OCI-LY1 (cell line): ENCODE results near the gene C19orf67.
A peak's percentile ranks its signal among the peaks of the same experiment; 100 is the strongest.

Source experiments
- H2AFZ ChIP-seq: fragments of 200-600 bp; sonication (generic), shearing (Covaris generic); 2 replicates; pipeline ENCODE4 v1.6.0; 2014; ENCODE audit warnings: antibody characterized with exemption, mild to moderate bottlenecking, low read length
- H3F3A ChIP-seq: fragments of 200-600 bp; sonication (generic), shearing (Covaris generic); 2 replicates; pipeline ENCODE4 v1.6.0; 2014; ENCODE audit warnings: mild to moderate bottlenecking, antibody characterized with exemption, low read length, moderate library complexity; ENCODE audit not compliant: insufficient read depth
- H3K27ac ChIP-seq: fragments of 200-600 bp; sonication (generic); 2 replicates; pipeline ENCODE4 v1.5.1; 2014; ENCODE audit warnings: low read length, mixed run types, mild to moderate bottlenecking, low read depth; ENCODE audit not compliant: poor library complexity, severe bottlenecking
- H3K27me3 ChIP-seq: fragments of 200-600 bp; sonication (generic); 2 replicates; pipeline ENCODE4 v1.6.0; 2014; ENCODE audit warnings: antibody characterized with exemption, mild to moderate bottlenecking, low read length, moderate library complexity; ENCODE audit not compliant: insufficient read depth
- H3K36me3 ChIP-seq: fragments of 200-600 bp; sonication (generic); 2 replicates; pipeline ENCODE4 v1.6.1; 2014; ENCODE audit warnings: mild to moderate bottlenecking, antibody characterized with exemption, low read length, moderate library complexity, mixed read lengths; ENCODE audit not compliant: insufficient read depth
- H3K4me1 ChIP-seq: fragments of 200-600 bp; sonication (generic); 2 replicates; pipeline ENCODE4 v1.5.1; 2014; ENCODE audit warnings: mild to moderate bottlenecking, low read length, moderate library complexity; ENCODE audit not compliant: insufficient read depth, severe bottlenecking
- H3K4me2 ChIP-seq: fragments of 200-600 bp; sonication (generic), shearing (Covaris generic); 2 replicates; pipeline ENCODE4 v1.6.1; 2014; ENCODE audit warnings: low read length
- H3K4me3 ChIP-seq: fragments of 200-600 bp; sonication (generic); 2 replicates; pipeline ENCODE4 v1.5.1; 2014; ENCODE audit warnings: low read length, low read depth, mild to moderate bottlenecking, mixed read lengths; ENCODE audit not compliant: poor library complexity, severe bottlenecking
- H3K79me2 ChIP-seq: fragments of 200-600 bp; shearing (Covaris generic); 2 replicates; pipeline ENCODE4 v1.6.1; 2016; ENCODE audit warnings: mixed run types, low read length, mixed read lengths; ENCODE audit not compliant: insufficient read depth
- H3K9ac ChIP-seq: fragments of 200-600 bp; sonication (generic), shearing (Covaris generic); 2 replicates; pipeline ENCODE4 v1.6.1; 2014; ENCODE audit warnings: mild to moderate bottlenecking, low read length, mixed read lengths
- H3K9me2 ChIP-seq: fragments of 200-600 bp; sonication (generic), shearing (Covaris generic); 2 replicates; pipeline ENCODE4 v1.6.1; 2014; ENCODE audit warnings: low read depth, mild to moderate bottlenecking, low read length, mixed read lengths
- H3K9me3 ChIP-seq: fragments of 200-600 bp; shearing (Covaris generic); 2 replicates; pipeline ENCODE4 v1.6.1; 2014; ENCODE audit warnings: low read length, mixed read lengths
- H4K20me1 ChIP-seq: fragments of 200-600 bp; sonication (generic), shearing (Covaris generic); 2 replicates; pipeline ENCODE4 v1.6.0; 2016; ENCODE audit warnings: mild to moderate bottlenecking, low read length; ENCODE audit not compliant: insufficient read depth
- EZH2 ChIP-seq: fragments of 200-600 bp; sonication (generic), shearing (Covaris generic); IDR thresholded peaks from 2 replicates; pipeline ENCODE4 v1.8.0; 2017; ENCODE audit warnings: borderline replicate concordance, mixed run types, mild to moderate bottlenecking, antibody characterized with exemption, low read length, moderate library complexity, mixed read lengths
- TF ChIP-seq, protein P1 (sequence below): fragments of 200-600 bp; sonication (generic), shearing (Covaris generic); IDR thresholded peaks from 2 replicates; pipeline ENCODE4 v1.5.1; 2017; ENCODE audit warnings: mild to moderate bottlenecking, antibody characterized with exemption, low read length, moderate library complexity, mixed read lengths

C19orf67 gene

DNA sequence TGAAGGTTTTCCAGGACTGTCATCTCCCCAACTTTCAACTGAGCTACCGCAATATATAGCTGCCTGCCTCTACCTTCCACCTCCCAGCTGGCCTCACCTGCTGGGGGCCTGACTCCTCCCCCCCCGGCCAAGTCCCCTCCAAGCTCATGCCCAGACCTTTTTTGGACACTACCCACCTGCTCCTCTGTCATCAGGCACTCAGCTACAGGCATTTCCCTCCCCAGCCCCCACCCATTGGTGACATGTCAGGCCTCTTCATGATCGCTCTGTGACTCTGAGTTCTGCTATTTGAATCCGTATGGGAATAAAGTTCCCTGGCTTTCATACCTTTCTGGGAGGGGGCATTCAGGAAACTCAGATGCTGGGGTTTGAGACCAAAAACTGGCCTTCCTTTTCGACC lies 30.2 kb upstream of the C19orf67 start:
- H3K9me3 ChIP-seq, result no peaks in the 10 kb centered on the region
- peaks cover 51% of the 10 kb centered on the region for H3K4me1 ChIP-seq
- H3K36me3 ChIP-seq, result no peaks in the 10 kb centered on the region
- H3F3A ChIP-seq, result 0 out of 2 replicates have a peak, but pooled peaks cover 4% of the 10 kb centered on the region
- no peaks in the 10 kb centered on the region for H4K20me1 ChIP-seq
- H3K4me2 ChIP-seq, result peak overlapping the region; percentile 96
- H3K79me2 ChIP-seq, result no peaks in the 10 kb centered on the region
- H3K27ac ChIP-seq, result no peak overlapping the region
- H3K9ac ChIP-seq, result peak overlapping the region; percentile 80; the same call in 1 of the 2 replicates
- peak overlapping the region; percentile 88 for H3K4me3 ChIP-seq
- H2AFZ ChIP-seq, result no peak overlapping the region
- H3K27me3 ChIP-seq, result no peaks in the 10 kb centered on the region
- TF ChIP-seq, protein P1, sequence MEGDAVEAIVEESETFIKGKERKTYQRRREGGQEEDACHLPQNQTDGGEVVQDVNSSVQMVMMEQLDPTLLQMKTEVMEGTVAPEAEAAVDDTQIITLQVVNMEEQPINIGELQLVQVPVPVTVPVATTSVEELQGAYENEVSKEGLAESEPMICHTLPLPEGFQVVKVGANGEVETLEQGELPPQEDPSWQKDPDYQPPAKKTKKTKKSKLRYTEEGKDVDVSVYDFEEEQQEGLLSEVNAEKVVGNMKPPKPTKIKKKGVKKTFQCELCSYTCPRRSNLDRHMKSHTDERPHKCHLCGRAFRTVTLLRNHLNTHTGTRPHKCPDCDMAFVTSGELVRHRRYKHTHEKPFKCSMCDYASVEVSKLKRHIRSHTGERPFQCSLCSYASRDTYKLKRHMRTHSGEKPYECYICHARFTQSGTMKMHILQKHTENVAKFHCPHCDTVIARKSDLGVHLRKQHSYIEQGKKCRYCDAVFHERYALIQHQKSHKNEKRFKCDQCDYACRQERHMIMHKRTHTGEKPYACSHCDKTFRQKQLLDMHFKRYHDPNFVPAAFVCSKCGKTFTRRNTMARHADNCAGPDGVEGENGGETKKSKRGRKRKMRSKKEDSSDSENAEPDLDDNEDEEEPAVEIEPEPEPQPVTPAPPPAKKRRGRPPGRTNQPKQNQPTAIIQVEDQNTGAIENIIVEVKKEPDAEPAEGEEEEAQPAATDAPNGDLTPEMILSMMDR, result no peak
- TF ChIP-seq EZH2, result no peak
- H3K9me2 ChIP-seq, result no peaks in the 10 kb centered on the region

DNA sequence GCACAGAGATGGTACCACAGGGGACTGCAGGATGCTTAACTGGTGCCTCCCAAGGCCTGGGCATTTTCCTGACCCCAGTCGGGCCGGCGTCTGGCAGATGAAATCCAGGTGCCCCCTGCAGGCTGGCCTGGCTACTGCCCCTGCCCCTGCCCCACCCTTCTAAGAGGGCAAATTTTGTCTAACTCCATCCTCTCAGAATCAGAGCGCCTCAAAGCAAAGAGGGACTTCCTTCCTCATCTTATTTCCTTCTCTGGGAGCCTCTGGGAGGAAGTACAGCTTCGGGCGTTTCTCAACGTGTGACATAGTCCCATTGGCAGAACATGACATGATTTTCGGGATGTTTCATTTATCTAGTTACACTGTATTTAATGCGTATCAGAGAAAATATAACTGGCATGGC lies 29.3 kb upstream of the C19orf67 start:
- no peak overlapping the region for H3K4me2 ChIP-seq
- TF ChIP-seq, protein P1, result peak; percentile 53
- TF ChIP-seq EZH2, result no peak
- no peaks in the 10 kb centered on the region for H3K27me3 ChIP-seq
- H3K9me2 ChIP-seq, result no peaks in the 10 kb centered on the region
- no peak overlapping the region for H3K27ac ChIP-seq
- no peaks in the 10 kb centered on the region for H3K9me3 ChIP-seq
- no peaks in the 10 kb centered on the region for H3K36me3 ChIP-seq
- H2AFZ ChIP-seq, result no peak overlapping the region
- H3K4me1 ChIP-seq, result peaks cover 51% of the 10 kb centered on the region
- H3K9ac ChIP-seq, result no peak overlapping the region
- H4K20me1 ChIP-seq, result no peaks in the 10 kb centered on the region
- no peaks in the 10 kb centered on the region for H3K79me2 ChIP-seq
- no peak overlapping the region for H3K4me3 ChIP-seq
- H3F3A ChIP-seq, result 0 out of 2 replicates have a peak, but pooled peaks cover 4% of the 10 kb centered on the region

DNA sequence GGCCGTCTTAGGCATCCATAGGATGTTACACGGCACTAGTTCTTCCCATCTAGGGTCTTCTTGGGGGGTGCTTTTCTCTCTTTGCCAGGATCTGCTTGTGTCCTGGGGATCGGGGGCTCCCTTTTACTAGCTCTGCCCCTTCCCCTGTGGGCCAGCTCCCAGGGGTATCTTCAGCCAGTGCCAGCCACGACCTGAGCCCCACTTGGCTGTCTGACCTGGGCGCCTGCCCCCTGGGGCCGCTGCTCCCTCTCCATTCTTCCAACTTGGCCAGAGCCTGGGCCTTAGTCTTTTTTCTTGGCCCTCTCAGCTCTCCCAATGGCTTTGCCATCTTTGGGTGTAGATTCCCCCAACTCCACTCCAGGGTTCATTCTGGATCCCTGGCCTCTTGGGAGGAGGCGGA lies 28.9 kb upstream of the C19orf67 start:
- Histone ChIP-seq H3K79me2 (no peaks in the 10 kb centered on the region), H3K4me2 (no peak overlapping the region), H3K4me1 (peaks cover 51% of the 10 kb centered on the region), H3K9me3 (no peaks in the 10 kb centered on the region), H3K4me3 (no peak overlapping the region), H3F3A (0 out of 2 replicates have a peak, but pooled peaks cover 4% of the 10 kb centered on the region), H3K36me3 (no peaks in the 10 kb centered on the region), H4K20me1 (no peaks in the 10 kb centered on the region), H3K9ac (no peak overlapping the region), H3K27me3 (no peaks in the 10 kb centered on the region), H3K27ac (no peak overlapping the region), H2AFZ (no peak overlapping the region), H3K9me2 (no peaks in the 10 kb centered on the region)
- no peak for TF ChIP-seq EZH2
- TF ChIP-seq, protein P1, result no peak
